ENCODE data around the gene PRDM16.

Gene PRDM16

DNA sequence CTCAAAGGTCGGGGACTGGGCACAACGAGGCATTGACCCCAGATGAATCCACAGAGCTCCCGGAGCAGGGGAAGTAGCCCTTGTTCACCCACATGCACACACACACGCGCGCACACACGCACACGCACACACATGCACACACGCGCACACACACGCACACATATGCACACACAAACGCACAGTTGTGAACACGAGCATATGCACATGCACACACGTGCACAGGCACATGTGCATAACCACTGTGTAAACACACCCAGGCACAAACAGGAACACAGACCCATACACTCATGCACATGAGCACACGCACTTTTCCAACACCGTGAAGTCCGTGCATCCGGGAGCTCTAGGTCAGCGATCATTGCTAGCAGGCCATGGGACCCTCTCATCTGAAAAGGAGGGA is 208.6 kb downstream of the PRDM16 start:
- no peak for DNase-seq (ENCODE audit: low read depth in 2 of 2)
- H3K4me3 ChIP-seq (replicated peaks in 1 of 2; ENCODE audit: low read depth in 2 of 2, low read length in 2 of 2): no peak overlapping the region
- no peak for TF ChIP-seq CTCF (IDR thresholded peaks at IDR 0.05; ENCODE audit: low read depth, low read length)

GRCh38 chr1:3278416-3279181 is 209.6 kb downstream of the PRDM16 start:
- H3K4me3 ChIP-seq (replicated peaks in 1 of 2; ENCODE audit: low read depth in 2 of 2, low read length in 2 of 2): no peak overlapping the region
- DNase-seq (ENCODE audit: low read depth in 2 of 2): no peak
- TF ChIP-seq CTCF (IDR thresholded peaks at IDR 0.05; ENCODE audit: low read depth, low read length): no peak

GRCh38 chr1:3279182-3279470 is 210.1 kb downstream of the PRDM16 start:
- DNase-seq (ENCODE audit: low read depth in 2 of 2): no peak
- no peak overlapping the region for H3K4me3 ChIP-seq (replicated peaks in 1 of 2; ENCODE audit: low read depth in 2 of 2, low read length in 2 of 2)
- TF ChIP-seq CTCF (IDR thresholded peaks at IDR 0.05; ENCODE audit: low read depth, low read length): no peak

DNA sequence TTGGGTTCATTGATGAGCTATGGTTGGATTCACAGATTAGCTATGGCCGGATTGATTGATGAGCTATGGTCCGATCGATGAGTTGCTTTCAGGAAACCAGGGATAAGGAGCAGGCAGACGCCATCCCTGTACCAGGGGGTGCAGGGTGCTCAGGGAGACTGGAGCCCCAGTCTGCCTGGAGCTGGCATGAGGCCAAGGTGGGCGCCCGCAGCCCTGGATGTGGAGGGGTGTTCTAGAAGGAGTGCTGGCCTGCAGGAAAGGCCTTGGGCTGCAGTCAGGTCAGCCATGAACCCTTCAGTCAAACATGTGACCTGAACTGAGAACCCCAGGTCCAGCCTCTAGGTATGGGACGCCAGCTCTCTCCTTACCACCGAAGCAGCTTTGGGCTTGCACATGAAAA is 212.7 kb downstream of the PRDM16 start:
- no peak overlapping the region for H3K4me3 ChIP-seq (replicated peaks in 1 of 2; ENCODE audit: low read depth in 2 of 2, low read length in 2 of 2)
- no peak for DNase-seq (ENCODE audit: low read depth in 2 of 2)
- TF ChIP-seq CTCF (IDR thresholded peaks at IDR 0.05; ENCODE audit: low read depth, low read length): no peak

GRCh38 chr1:3282186-3282585 is 213.2 kb downstream of the PRDM16 start:
- no peak for DNase-seq (ENCODE audit: low read depth in 2 of 2)
- no peak overlapping the region for H3K4me3 ChIP-seq (replicated peaks in 1 of 2; ENCODE audit: low read depth in 2 of 2, low read length in 2 of 2)
- TF ChIP-seq CTCF (IDR thresholded peaks at IDR 0.05; ENCODE audit: low read depth, low read length): no peak

DNA sequence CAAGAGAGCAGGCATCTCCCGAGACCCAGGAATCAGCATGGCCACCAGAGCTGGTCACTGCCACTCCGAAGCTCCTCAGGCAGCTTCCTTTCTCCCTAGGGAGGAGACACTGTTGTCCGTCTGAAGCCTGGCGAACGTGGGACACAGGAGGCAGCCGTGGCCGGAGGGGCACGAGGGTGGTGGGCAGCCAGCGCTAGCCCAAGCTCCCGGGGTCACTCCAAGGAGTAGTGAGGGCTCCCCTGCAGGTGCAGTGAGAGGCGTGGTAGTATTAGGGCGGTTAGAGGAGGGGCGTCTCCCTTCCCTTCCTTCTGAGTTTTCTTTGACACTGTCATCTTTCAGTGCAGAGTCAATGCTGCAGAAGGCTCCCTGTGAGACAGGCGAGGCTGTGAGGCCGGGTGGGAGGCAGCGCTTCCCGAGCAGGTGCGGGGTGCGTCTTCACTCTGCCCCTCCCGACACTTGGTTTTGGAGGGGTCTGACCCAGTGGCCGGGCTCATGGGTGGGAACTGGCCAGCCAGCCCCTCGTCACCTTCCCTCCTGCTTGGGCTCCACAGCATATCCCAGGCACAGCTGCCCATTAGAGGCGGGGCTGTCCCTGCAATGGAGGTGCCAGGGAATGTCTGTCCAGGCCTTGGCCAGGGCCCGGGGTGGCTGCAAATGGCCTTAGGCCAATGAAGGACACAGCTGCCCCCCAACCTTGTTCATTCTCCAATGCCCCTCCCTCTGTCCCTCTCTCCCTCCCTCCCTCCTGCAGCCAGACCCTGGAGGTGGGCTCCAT is 213.8 kb downstream of the PRDM16 start:
- H3K4me3 ChIP-seq (replicated peaks in 1 of 2; ENCODE audit: low read depth in 2 of 2, low read length in 2 of 2): no peak overlapping the region
- no peak for DNase-seq (ENCODE audit: low read depth in 2 of 2)
- no peak for TF ChIP-seq CTCF (IDR thresholded peaks at IDR 0.05; ENCODE audit: low read depth, low read length)

All from cardiac fibroblast (primary cell).